ENCODE measurements around the gene TSPAN2.

- no peak for TF ChIP-seq EZH2phosphoT487 (conservative IDR thresholded peaks at IDR 0.05; ENCODE audit: low read length)
- TF ChIP-seq CTCF (IDR thresholded peaks at IDR 0.05; ENCODE audit: insufficient read depth, low read length, poor library complexity, severe bottlenecking), result no peak
Observed at GRCh38 chr1:115138271-115138670, 49.0 kb upstream of the TSPAN2 start.

All from SU-DHL-6 (cell line).